ENCODE measurements around the gene MAGEA2.
"Not testable (repeated sequence)": the region's sequence is repeated elsewhere in the genome, so short reads cannot be mapped to it uniquely, and the experiment has no call there.

The MAGEA2 gene

DNA sequence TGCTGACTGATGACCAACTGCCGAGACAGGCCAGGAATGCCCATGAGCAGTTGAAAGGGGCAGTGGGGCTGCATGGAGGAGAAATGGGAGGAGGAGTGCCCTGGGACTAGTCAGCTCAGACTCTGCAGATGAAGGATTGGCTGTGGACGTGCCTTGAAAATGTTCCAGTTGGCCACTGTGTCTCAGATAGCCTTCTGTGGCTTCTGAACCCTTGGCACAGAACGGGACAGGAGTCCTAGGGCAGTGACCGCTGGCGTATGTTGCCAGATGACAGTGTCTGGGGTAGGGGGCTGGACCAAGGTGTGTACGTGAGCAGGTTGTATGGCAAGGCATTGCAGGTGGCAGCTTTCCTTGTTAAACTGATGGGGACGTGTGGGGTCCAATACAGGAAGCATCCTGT is 47.1 kb downstream of the MAGEA2 start:
- DNase-seq: not testable (repeated sequence)

DNA sequence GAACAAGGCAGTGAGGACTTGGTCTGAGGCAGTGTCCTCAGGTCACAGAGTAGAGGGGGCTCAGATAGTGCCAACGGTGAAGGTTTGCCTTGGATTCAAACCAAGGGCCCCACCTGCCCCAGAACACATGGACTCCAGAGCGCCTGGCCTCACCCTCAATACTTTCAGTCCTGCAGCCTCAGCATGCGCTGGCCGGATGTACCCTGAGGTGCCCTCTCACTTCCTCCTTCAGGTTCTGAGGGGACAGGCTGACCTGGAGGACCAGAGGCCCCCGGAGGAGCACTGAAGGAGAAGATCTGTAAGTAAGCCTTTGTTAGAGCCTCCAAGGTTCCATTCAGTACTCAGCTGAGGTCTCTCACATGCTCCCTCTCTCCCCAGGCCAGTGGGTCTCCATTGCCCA is 53.3 kb downstream of the MAGEA2 start:
- not testable (repeated sequence) for DNase-seq
